Left ventricle myocardium inferior (tissue), 1 donor: ENCODE measurements around the gene PIWIL4. TPM values are rescaled to one million over a fixed set of nuclear protein-coding genes. Genes with fewer than 3 reads are reported as not detected.
A peak's percentile ranks its signal among the peaks of the same experiment; 100 is the strongest.
"Not testable (repeated sequence)": the region's sequence is repeated elsewhere in the genome, so short reads cannot be mapped to it uniquely, and the experiment has no call there.

Experiments
- DNase-seq: peaks from one replicate; pipeline ENCODE4 v3.0.0-alpha.2; 2020
- H3K27ac ChIP-seq: fragments of 200-600 bp; replicated peaks from 2 replicates; pipeline ENCODE4 v1.8.0; 2021
- H3K27me3 ChIP-seq: fragments of 200-600 bp; 2 replicates; pipeline ENCODE4 v1.8.0; 2021; ENCODE audit warnings: low read depth
- H3K36me3 ChIP-seq: fragments of 200-600 bp; 2 replicates; pipeline ENCODE4 v1.8.0; 2021
- H3K4me1 ChIP-seq: fragments of 200-600 bp; 2 replicates; pipeline ENCODE4 v1.8.0; 2021
- H3K4me3 ChIP-seq: fragments of 200-600 bp; 2 replicates; pipeline ENCODE4 v1.8.0; 2021; ENCODE audit warnings: mild to moderate bottlenecking, moderate library complexity
- H3K9me3 ChIP-seq: fragments of 200-600 bp; replicated peaks from 2 replicates; pipeline ENCODE4 v1.8.0; 2021
- CTCF ChIP-seq: fragments of 200-600 bp; IDR thresholded peaks from 2 replicates; pipeline ENCODE4 v1.8.0; 2021; ENCODE audit warnings: antibody characterized with exemption, mild to moderate bottlenecking, borderline replicate concordance
- intact Hi-C: fragments of 100-400 bp; cut with micrococcal nuclease; formaldehyde crosslinking; loops from one replicate; pipeline ENCODE4 v1.11.0; 2022
- total RNA-seq: library from RNA; stranded (reverse); fragmentation: NEBNext Ultra II Directional; extraction: Animal tissue kit (Norgen Biotek cat#: 25700); gene quantifications from one replicate; pipeline ENCODE4 v1.2.1, GENCODE V29; 2021
- donor health status: DM: no; HTN: yes; CAD: no; lungs with severe emphysema.

Gene PIWIL4
- total RNA-seq, 1 donor from 2014 or later: 0.66 TPM

- Histone ChIP-seq H3K4me3 (no peak overlapping the region), H3K27ac (no peak overlapping the region), H3K36me3 (peaks cover 9% of the 10 kb centered on the region), H3K4me1 (peaks cover 8% of the 10 kb centered on the region), H3K9me3 (peaks cover 6% of the 10 kb centered on the region), H3K27me3 (no peaks in the 10 kb centered on the region)
- no peak for DNase-seq
- intact Hi-C loops: loop anchor here (5.0 kb wide), 1 partner anchor 82 kb away; no protein-coding TSS in a partner anchor
- no peak for TF ChIP-seq CTCF
Observed at GRCh38 chr11:94604482-94604881, 37.3 kb downstream of the PIWIL4 start.

GRCh38 chr11:94613120-94613519 lies 46.0 kb downstream of the PIWIL4 start:
- H3K4me3 ChIP-seq: no peak overlapping the region
- no peaks in the 10 kb centered on the region for H3K27me3 ChIP-seq
- TF ChIP-seq CTCF: no peak
- H3K36me3 ChIP-seq: peaks cover 18% of the 10 kb centered on the region
- no peaks in the 10 kb centered on the region for H3K4me1 ChIP-seq
- no peak for DNase-seq
- intact Hi-C loops: no loop called here
- H3K27ac ChIP-seq: no peak overlapping the region
- H3K9me3 ChIP-seq: peaks cover 56% of the 10 kb centered on the region

- Histone ChIP-seq H3K9me3 (peaks cover 10% of the 10 kb centered on the region), H3K36me3 (no peaks in the 10 kb centered on the region), H3K27ac (no peak overlapping the region), H3K27me3 (no peaks in the 10 kb centered on the region), H3K4me3 (no peak overlapping the region), H3K4me1 (no peaks in the 10 kb centered on the region)
- DNase-seq: no peak
- TF ChIP-seq CTCF: peak; percentile 91
- intact Hi-C loops: loop anchor here (5.0 to 10.0 kb wide), 3 partner anchors 142 to 344 kb away; partner anchors contain the start of gene AMOTL1
Observed at GRCh38 chr11:94623120-94623735, 56.1 kb downstream of the PIWIL4 start.

- H3K36me3 ChIP-seq, H3K9me3 ChIP-seq, H3K4me1 ChIP-seq, H3K27me3 ChIP-seq, DNase-seq, H3K4me3 ChIP-seq, H3K27ac ChIP-seq: not testable (repeated sequence)
- intact Hi-C loops: loop anchor here (10.0 kb wide), 1 partner anchor 139 kb away; the partner anchor contains the start of gene AMOTL1
Observed at GRCh38 chr11:94625422-94625821, 58.3 kb downstream of the PIWIL4 start.

- H3K9me3 ChIP-seq, H3K27ac ChIP-seq, H3K4me1 ChIP-seq, H3K36me3 ChIP-seq, DNase-seq, H3K27me3 ChIP-seq, H3K4me3 ChIP-seq: not testable (repeated sequence)
- intact Hi-C loops: loop anchor here (10.0 kb wide), 1 partner anchor 138 kb away; the partner anchor contains the start of gene AMOTL1
Observed at GRCh38 chr11:94627003-94627560, 59.9 kb downstream of the PIWIL4 start.

GRCh38 chr11:94629741-94630140 lies 62.6 kb downstream of the PIWIL4 start:
- no peak for DNase-seq
- Histone ChIP-seq H3K27me3 (no peaks in the 10 kb centered on the region), H3K9me3 (peaks cover 10% of the 10 kb centered on the region), H3K4me3 (no peak overlapping the region), H3K27ac (no peak overlapping the region), H3K36me3 (no peaks in the 10 kb centered on the region), H3K4me1 (no peaks in the 10 kb centered on the region)
- intact Hi-C loops: loop anchor here (10.0 kb wide), 1 partner anchor 135 kb away; the partner anchor contains the start of gene AMOTL1
- TF ChIP-seq CTCF: no peak
